Endothelial cell of hepatic sinusoid (primary cell): ENCODE measurements around the gene TRIM29.

Experiments used
- in situ Hi-C: cut with HindIII; loops from 2 replicates; pipeline ENCODE4 v1.10.0; 2017; ENCODE audit warnings: low sequenced_read_pairs

The TRIM29 gene

GRCh38 chr11:120102864-120103122 is 35.1 kb downstream of the TRIM29 start:
- in situ Hi-C loops, result no loop called here

GRCh38 chr11:120102050-120102863 is 35.7 kb downstream of the TRIM29 start:
- in situ Hi-C loops, result no loop called here

GRCh38 chr11:120098503-120099020 is 39.4 kb downstream of the TRIM29 start:
- in situ Hi-C loops, result no loop called here

GRCh38 chr11:120097721-120098385 is 40.1 kb downstream of the TRIM29 start:
- in situ Hi-C loops, result no loop called here

- in situ Hi-C loops, result no loop called here
These were observed 41.3 kb downstream of the TRIM29 start for GRCh38 chr11:120096369-120097191.

GRCh38 chr11:120095516-120095915 is 42.4 kb downstream of the TRIM29 start:
- in situ Hi-C loops, result no loop called here

- in situ Hi-C loops, result no loop called here
These were observed 46.2 kb downstream of the TRIM29 start for GRCh38 chr11:120091701-120092100.

GRCh38 chr11:120091121-120091520 is 46.8 kb downstream of the TRIM29 start:
- in situ Hi-C loops, result no loop called here

- in situ Hi-C loops, result no loop called here
These were observed 47.5 kb downstream of the TRIM29 start for GRCh38 chr11:120090411-120090810.

GRCh38 chr11:120089036-120090001 is 48.6 kb downstream of the TRIM29 start:
- in situ Hi-C loops, result no loop called here

GRCh38 chr11:120088056-120088455 is 49.9 kb downstream of the TRIM29 start:
- in situ Hi-C loops, result no loop called here

GRCh38 chr11:120086651-120087050 is 51.3 kb downstream of the TRIM29 start:
- in situ Hi-C loops, result no loop called here

- in situ Hi-C loops, result no loop called here
These were observed 57.9 kb downstream of the TRIM29 start for GRCh38 chr11:120079750-120080610.

GRCh38 chr11:120078397-120078796 is 59.5 kb downstream of the TRIM29 start:
- in situ Hi-C loops, result no loop called here

- in situ Hi-C loops, result no loop called here
These were observed 63.8 kb downstream of the TRIM29 start for GRCh38 chr11:120074076-120074475.

- in situ Hi-C loops, result no loop called here
These were observed 64.7 kb downstream of the TRIM29 start for GRCh38 chr11:120073196-120073595.

GRCh38 chr11:120068114-120068573 is 69.8 kb downstream of the TRIM29 start:
- in situ Hi-C loops, result loop anchor here (5.0 kb wide), 1 partner anchor 39 kb away; no protein-coding TSS in a partner anchor

- in situ Hi-C loops, result loop anchor here (5.0 kb wide), 1 partner anchor 40 kb away; no protein-coding TSS in a partner anchor
These were observed 70.3 kb downstream of the TRIM29 start for GRCh38 chr11:120067438-120068113.
